ENCODE data around the gene POLR1H. TPM values are rescaled to one million over a fixed set of nuclear protein-coding genes. Genes with fewer than 3 reads are reported as not detected.

Gene POLR1H
- total RNA-seq, 1 experiment from 2014 or later: 60.9 TPM

- TF ChIP-seq CTCF (IDR thresholded peaks at IDR 0.05; ENCODE audit: unreplicated experiment): no peak
- Mint-ChIP-seq H3K4me1 (ENCODE audit: insufficient read depth, unreplicated experiment) (peaks cover 36% of the 10 kb centered on the region), H3K9me3 (ENCODE audit: unreplicated experiment) (no peaks in the 10 kb centered on the region), H3K4me3 (ENCODE audit: unreplicated experiment) (no peak overlapping the region), H3K27me3 (ENCODE audit: insufficient read depth, unreplicated experiment) (peaks cover 18% of the 10 kb centered on the region), H3K36me3 (ENCODE audit: insufficient read depth, unreplicated experiment) (no peaks in the 10 kb centered on the region), H3K27ac (ENCODE audit: low read depth, unreplicated experiment) (no peak overlapping the region)
- no TSS peak for BruUV-seq (replicated peaks)
- CTCF ChIA-PET: interaction anchor here (2.6 kb wide), 1 partner anchor 35 kb away, joined by 12 read pairs; no protein-coding TSS in a partner anchor
- no peak for DNase-seq (ENCODE audit: unreplicated experiment)
- intact Hi-C loops (cut with micrococcal nuclease): no loop called here
- POLR2A ChIA-PET: interaction anchor here (1.0 to 2.9 kb wide), 2 partner anchors 23 to 30 kb away, joined by 4 to 8 read pairs; partner anchors contain the start of gene PPP1R11
Measured at GRCh38 chr6:30096829-30097228, 35.8 kb downstream of the POLR1H start.

GRCh38 chr6:30097902-30098768 is 37.1 kb downstream of the POLR1H start:
- H3K4me1 Mint-ChIP-seq (ENCODE audit: insufficient read depth, unreplicated experiment): peaks cover 39% of the 10 kb centered on the region
- H3K9me3 Mint-ChIP-seq (ENCODE audit: unreplicated experiment): no peaks in the 10 kb centered on the region
- no peak for DNase-seq (ENCODE audit: unreplicated experiment)
- POLR2A ChIA-PET: interaction anchor here (0.8 to 2.9 kb wide), 2 partner anchors 22 to 32 kb away, joined by 3 to 8 read pairs; partner anchors contain the start of gene PPP1R11
- H3K4me3 Mint-ChIP-seq (ENCODE audit: unreplicated experiment): no peak overlapping the region
- intact Hi-C loops (cut with micrococcal nuclease): no loop called here
- peaks cover 18% of the 10 kb centered on the region for H3K27me3 Mint-ChIP-seq (ENCODE audit: insufficient read depth, unreplicated experiment)
- H3K27ac Mint-ChIP-seq (ENCODE audit: low read depth, unreplicated experiment): no peak overlapping the region
- CTCF ChIA-PET: no interaction called here
- BruUV-seq (replicated peaks): no TSS peak
- no peak for TF ChIP-seq CTCF (IDR thresholded peaks at IDR 0.05; ENCODE audit: unreplicated experiment)
- H3K36me3 Mint-ChIP-seq (ENCODE audit: insufficient read depth, unreplicated experiment): no peaks in the 10 kb centered on the region

GRCh38 chr6:30100154-30100553 is 39.1 kb downstream of the POLR1H start:
- BruUV-seq (replicated peaks): no TSS peak
- H3K27me3 Mint-ChIP-seq (ENCODE audit: insufficient read depth, unreplicated experiment): peaks cover 18% of the 10 kb centered on the region
- TF ChIP-seq CTCF (IDR thresholded peaks at IDR 0.05; ENCODE audit: unreplicated experiment): no peak
- no peak for DNase-seq (ENCODE audit: unreplicated experiment)
- POLR2A ChIA-PET: interaction anchor here (0.6 to 1.7 kb wide), 4 partner anchors 8 to 458 kb away, joined by 3 to 5 read pairs (median 4); partner anchors contain the start of gene PPP1R11
- H3K4me3 Mint-ChIP-seq (ENCODE audit: unreplicated experiment): peak overlapping the region; percentile 70
- no peaks in the 10 kb centered on the region for H3K36me3 Mint-ChIP-seq (ENCODE audit: insufficient read depth, unreplicated experiment)
- H3K4me1 Mint-ChIP-seq (ENCODE audit: insufficient read depth, unreplicated experiment): peaks cover 38% of the 10 kb centered on the region
- H3K27ac Mint-ChIP-seq (ENCODE audit: low read depth, unreplicated experiment): no peak overlapping the region
- intact Hi-C loops (cut with micrococcal nuclease): no loop called here
- H3K9me3 Mint-ChIP-seq (ENCODE audit: unreplicated experiment): no peaks in the 10 kb centered on the region
- CTCF ChIA-PET: no interaction called here

All from MCF 10A (cell line).